Activated CD8-positive, alpha-beta memory T cell treated with anti-CD3 and anti-CD28 coated beads for 36 hours (primary cell): ENCODE measurements around the gene ANKRD31. TPM values are rescaled to one million over a fixed set of nuclear protein-coding genes. Genes with fewer than 3 reads are reported as not detected.
"Not testable (repeated sequence)": the region's sequence is repeated elsewhere in the genome, so short reads cannot be mapped to it uniquely, and the experiment has no call there.

ENCODE experiments used
- CTCF ChIA-PET: fragments of 350-600 bp; sonication (Branson Sonifier 250); formaldehyde crosslinking; loops from one replicate; lab custom pipeline; 2021; ENCODE audit warnings: antibody characterized with exemption; lab: Charles Lee
- POLR2A ChIA-PET: fragments of 350-600 bp; sonication (Branson Sonifier 250); formaldehyde crosslinking; loops from one replicate; lab custom pipeline; 2021; ENCODE audit warnings: antibody characterized with exemption; lab: Charles Lee
- total RNA-seq, 2 experiments: library from RNA; stranded (reverse); gene quantifications; one replicate each; pipeline ENCODE4 v1.2.3, GENCODE V29; 2021

Gene ANKRD31
- total RNA-seq, 2 experiments from 2014 or later: 0.50 to 0.65 TPM

DNA sequence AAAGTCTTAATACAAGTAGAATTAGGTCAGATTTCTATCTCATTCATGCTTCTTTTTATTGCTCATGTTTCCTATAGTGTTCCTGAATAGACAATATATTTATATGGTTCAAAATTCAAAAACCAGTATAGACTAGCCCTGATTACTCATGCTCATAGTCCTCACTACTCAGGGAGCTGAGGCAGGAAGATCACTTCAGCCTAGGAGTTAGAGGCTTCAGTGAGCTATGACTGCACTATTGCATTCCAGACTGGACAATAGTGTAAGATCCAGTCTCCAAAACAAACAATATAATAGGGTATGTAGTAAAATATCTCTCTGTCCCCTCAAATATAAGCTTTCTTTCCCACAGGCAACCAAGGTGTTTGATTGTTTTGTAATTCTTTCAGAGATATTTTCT lies 2.4 kb downstream of the ANKRD31 start:
- CTCF ChIA-PET: no interaction called here
- POLR2A ChIA-PET: no interaction called here

DNA sequence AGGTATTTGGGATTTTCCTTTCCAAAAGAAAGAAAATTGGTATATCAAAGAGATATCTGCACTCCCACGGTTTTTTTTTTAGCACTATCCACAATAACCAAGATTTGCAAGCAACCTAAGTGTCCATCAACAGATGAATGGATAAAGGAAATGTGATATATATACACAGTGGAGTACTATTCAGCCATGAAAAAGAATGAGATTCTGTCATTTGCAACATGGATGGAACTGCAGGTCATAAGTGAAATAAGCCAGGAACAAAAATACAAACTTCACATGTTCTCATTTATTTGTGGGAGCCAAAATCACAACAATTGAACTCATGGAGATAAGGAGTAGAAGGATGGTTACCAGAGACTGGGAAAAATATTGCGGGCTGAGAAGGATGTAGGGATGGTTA lies 9.8 kb downstream of the ANKRD31 start:
- ChIA-PET CTCF (no interaction called here), POLR2A (no interaction called here)

DNA sequence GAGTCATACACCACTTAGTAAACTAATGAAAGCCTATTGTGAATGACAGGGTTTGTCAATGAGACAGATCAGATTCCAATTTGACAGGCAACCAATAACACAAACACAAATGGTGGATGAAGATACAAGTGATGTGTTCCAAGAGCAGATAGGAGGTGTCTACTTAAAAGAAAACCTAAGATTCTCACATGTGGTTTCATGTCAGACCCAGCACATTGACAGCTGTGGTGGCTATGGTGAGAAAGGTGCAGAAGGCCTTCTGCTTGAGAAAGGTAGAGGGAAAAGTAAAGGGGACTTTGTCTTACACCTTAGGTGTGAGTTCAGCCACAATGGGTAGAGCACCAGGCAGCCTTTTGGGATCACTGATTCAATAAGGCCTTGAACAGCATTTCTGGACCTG lies 11.2 kb downstream of the ANKRD31 start:
- POLR2A ChIA-PET: no interaction called here
- CTCF ChIA-PET: no interaction called here

DNA sequence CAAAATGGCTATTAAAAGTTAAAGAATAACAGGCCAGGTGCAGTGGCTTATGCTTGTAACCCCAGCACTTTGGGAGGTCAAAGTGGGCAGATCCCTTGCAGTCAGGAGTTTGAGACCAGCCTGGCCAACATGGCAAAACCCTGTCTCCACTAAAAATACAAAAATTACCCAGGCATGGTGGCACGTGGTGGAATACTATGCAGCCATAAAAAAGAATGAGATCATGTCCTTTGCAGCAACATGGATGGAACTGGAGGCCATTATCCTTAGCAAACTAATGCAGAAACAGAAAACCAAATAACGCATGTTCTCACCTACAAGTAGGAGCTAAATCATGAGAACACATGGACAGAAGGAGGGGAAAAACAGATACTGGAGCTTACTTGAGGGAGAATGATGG lies 15.9 kb downstream of the ANKRD31 start:
- CTCF ChIA-PET, POLR2A ChIA-PET: not testable (repeated sequence)

DNA sequence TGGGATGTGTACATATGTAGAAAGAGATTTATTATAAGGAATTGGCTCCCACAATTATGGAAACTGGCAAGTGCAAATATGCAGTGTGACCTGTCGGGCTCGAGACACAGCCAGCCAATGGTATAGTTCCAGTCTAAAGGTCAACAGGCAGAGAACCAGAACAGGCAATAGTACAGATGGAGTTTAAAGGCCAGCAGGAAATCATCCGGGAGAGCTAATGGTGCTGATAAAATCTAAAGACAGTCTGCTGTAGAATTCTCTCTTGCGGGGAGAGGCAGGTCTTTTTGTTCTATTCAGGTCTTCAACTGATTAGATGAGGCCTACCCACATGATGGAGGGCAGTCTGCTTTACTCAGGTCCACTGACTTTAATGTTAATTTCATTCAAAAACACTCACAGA lies 21.8 kb downstream of the ANKRD31 start:
- ChIA-PET POLR2A (no interaction called here), CTCF (no interaction called here)

DNA sequence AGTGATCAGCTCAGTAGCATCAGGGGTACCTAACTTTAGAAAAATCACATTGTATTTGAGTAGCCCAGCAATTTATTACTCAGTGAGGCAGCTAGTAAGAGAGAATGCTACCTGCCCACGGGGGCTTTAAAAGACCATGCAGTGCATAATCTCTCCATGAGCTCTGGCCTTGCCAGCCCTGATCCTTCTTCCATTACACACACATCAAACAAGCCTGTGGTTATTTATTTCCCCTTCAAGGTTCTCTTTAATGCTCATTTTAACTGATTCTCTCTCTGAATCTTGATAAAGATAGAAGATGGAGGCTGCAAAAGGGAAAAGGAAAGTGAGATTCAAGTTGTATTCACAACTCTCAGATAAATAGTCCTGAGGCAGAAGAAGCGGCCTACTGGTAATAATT lies 22.3 kb downstream of the ANKRD31 start:
- CTCF ChIA-PET: interaction anchor here (0.6 kb wide), 1 partner anchor 16 kb away, joined by 3 read pairs; no protein-coding TSS in a partner anchor
- POLR2A ChIA-PET: no interaction called here

DNA sequence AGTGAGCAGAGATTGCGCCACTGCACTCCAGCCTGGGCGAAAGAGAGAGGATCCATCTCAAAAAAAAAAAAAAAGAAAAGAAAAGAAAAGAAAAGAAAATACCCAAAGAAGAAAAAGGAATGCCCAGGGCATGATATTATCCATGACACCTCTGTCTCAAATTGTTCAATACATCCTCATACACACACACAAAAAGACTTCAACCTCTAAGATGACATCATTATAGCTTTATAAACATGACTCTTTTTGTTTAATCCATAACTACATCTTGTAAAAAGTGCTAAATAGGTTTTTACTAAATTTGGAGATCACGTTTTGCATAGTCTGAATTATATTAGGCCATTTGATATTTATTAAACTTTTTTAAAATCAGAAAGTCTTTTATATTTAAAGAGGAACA lies 33.1 kb downstream of the ANKRD31 start:
- POLR2A ChIA-PET: no interaction called here
- CTCF ChIA-PET: no interaction called here

DNA sequence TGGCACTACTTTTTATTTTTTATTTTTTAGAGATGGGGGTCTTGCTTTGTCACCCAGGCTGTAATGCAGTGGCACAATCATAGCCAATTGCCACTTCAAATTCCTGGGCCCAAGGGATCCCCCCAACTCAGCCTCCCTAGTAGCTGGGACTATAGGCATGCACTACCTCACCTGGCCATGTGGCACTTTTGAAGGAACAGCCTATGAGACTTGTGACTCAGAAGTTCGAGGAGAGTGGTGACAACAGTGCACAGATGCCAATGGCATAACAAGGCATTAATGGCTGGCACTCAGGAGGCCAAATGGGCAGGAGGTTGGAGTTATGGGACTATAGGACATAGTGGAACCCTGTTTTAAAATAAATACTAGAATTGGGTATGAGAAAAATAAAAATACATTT lies 33.7 kb downstream of the ANKRD31 start:
- CTCF ChIA-PET: no interaction called here
- POLR2A ChIA-PET: no interaction called here

DNA sequence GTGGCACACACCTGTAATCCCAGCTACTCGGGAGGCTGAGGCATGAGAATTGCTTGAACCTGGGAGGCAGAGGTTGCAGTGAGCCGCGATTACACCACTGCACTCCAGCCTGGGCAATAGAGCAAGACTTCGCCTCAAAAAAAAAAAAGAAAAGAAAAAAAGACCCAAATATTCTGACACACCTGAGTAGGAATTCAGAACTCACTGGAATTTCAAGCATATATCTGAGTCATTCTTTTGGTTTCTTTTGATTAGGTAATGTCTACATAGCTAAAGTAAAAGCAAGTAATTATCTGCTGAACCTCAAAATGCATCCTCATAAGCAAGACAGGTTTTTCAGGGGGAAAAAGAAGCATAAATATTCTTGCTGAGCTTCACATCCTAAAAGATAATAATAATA lies 35.9 kb downstream of the ANKRD31 start:
- CTCF ChIA-PET: interaction anchor here (0.9 kb wide), 1 partner anchor 279 kb away, joined by 5 read pairs; no protein-coding TSS in a partner anchor

DNA sequence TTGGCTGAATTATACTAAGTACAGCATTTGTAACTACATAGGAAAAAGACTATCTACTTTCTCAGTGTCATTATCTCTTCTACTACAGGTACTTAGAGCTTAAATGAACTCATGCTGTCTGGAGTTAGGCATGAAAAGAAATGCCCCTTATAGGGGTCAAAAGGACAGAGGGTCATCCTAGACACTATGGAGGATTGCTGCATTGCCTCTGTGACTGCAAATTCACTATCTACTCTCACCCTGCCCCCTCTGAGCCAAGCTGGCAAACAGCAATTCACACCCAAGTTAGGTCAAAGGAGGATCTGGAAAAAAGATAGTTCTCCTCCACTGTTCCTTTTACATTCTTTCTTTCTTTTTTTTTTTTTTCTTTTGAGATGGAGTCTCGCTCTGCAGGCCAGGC lies 36.7 kb downstream of the ANKRD31 start:
- ChIA-PET POLR2A (no interaction called here), CTCF (interaction anchor here (0.9 kb wide), 1 partner anchor 279 kb away, joined by 5 read pairs; no protein-coding TSS in a partner anchor)

More for the DNA sequence above, 35.9 kb downstream of the ANKRD31 start:
- POLR2A ChIA-PET: no interaction called here

DNA sequence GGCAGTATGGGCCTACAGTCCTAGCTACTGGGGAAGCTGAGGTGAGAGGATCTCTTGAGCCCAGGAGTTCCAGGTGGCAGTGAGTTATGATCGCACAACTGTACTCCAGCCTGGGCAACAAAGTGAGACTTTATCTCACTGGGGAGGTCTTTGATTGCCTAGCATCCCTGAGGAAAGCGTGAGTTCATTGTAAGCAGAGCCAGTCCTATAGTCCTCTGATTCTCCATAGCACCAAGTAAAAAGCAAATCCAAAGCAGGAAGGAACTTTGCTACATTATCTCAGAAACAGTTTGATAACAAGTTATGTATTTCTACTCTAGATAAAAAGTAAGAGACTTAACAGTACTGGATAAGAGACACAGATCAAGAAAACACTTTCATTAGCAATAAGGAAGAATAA lies 37.6 kb downstream of the ANKRD31 start:
- POLR2A ChIA-PET: no interaction called here
- CTCF ChIA-PET: no interaction called here

DNA sequence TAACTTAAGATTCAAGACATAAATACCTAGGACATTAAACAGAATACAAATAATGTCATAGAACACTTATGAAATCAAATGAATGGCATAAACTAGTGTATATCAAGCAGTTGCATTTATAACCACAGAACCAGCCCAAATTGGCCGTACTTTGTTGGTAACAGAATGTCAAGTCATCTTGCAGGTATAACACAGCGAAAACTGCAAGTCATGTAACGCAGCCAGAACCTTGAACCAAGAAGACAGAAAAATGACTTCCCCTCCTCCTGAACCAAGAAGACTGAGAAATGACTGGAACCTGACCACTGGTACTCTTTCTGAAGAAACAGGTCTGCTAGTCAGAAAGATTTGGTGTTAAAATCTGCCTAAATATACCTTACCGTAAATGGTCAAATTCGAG lies 38.9 kb downstream of the ANKRD31 start:
- CTCF ChIA-PET: no interaction called here
- POLR2A ChIA-PET: no interaction called here

DNA sequence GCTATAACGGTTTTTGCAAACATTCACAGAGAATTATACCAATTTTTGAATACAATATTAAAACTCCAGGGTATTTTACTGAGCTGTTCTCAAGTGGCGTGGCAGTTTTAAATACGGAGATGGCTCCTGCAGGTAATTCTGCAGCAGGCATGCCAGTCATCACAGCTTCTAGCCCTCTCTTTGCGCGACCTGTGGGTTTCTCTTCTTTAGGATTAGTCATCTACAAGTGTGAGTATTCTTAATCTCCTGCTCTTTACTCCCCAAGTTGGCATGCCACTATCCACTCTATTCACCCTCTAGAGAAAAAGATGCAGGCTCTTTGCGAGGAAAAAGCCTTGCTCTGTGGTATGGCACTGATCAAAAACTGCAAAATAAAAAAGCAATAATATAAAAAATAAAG lies 43.9 kb downstream of the ANKRD31 start:
- CTCF ChIA-PET: no interaction called here
- POLR2A ChIA-PET: no interaction called here

DNA sequence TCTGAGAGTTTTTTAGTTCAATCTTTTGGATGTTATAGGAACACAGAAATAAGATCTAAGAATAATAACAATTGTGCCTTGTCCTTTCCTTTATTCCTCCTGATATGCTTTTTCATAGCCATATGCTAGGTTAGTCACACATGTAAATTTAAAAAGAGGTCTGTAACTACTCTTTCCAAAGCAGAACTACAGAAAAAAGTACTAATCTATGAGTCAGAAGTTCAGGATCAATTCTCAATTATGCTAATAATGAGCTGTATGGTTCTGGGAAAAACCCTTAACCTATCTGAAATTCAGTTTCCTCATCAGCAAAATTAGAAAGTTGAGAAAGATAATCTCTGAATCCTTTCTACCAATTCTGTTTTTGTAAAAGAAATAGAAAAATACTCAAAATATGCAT lies 44.4 kb downstream of the ANKRD31 start:
- ChIA-PET POLR2A (no interaction called here), CTCF (no interaction called here)

DNA sequence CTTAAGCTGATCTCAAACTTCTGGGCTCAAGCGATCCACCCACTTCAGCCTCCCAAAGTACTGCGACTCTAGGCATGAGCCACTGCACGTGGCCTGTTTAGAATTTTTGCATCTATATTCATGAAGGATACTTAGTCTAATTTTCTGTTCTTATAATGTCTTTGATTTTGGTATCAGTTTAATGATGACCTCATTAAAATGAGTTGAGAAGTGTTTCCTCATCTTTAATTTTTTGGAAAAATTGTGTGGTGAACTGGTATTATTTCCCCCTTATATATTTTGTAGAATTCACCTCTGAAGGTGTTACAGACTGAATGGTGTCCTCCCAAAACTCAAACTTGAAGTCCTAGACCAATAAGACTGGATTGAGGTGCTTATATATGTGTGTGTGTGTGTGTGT lies 46.5 kb downstream of the ANKRD31 start:
- CTCF ChIA-PET: no interaction called here
- POLR2A ChIA-PET: no interaction called here

DNA sequence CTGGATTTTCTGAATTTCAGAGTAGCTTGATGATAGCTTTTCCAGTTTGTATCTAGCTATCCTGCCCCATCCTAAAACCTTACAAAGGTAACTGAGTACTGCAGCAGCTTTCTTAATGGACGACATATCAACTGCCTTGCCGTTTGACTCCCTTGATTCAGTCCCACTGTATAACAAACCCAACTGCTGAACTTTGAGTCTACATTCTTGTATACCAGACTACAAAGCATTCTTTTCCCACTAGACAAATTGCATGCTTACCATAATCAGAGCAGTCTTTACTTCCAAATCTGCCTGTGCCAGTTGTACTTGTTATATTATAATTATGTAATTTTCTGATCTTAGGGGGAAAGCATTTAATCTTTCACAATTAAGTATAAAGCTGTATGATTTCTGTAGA lies 47.3 kb downstream of the ANKRD31 start:
- POLR2A ChIA-PET: no interaction called here
- CTCF ChIA-PET: no interaction called here

DNA sequence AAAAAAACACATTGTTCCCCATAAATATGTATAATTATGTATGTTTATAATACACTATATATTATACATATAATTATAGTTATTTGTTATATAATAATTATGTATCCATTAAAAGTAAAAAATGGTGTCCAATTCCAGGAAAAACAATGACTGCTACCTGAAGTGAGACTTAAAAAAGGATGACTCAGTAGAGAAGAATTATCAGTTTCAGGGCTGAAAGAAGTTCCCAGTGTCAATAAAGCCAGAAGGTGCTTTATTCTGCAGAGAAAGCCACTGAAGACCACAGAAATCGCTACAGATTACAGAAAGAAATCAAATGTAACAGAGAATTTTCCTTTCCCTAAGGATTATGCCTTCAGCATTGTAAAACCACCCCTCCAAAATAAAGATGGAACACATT lies 50.9 kb downstream of the ANKRD31 start:
- ChIA-PET CTCF (no interaction called here), POLR2A (no interaction called here)

DNA sequence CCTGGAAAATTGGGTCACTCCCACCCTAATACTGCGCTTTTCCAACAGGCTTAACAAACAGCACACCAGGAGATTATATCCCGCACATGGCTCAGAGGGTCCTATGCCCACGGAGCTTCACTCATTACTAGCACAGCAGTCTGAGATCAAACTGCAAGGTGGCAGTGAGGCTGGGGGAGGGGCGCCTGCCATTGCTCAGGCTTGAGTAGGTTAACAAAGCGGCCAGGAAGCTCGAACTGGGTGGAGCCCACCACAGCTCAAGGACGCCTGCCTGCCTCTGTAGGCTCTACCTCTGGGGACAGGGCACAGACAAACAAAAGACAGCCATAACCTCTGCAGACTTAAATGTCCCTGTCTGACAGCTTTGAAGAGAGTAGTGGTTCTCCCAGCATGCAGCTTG lies 60.7 kb downstream of the ANKRD31 start:
- CTCF ChIA-PET, POLR2A ChIA-PET: not testable (repeated sequence)

DNA sequence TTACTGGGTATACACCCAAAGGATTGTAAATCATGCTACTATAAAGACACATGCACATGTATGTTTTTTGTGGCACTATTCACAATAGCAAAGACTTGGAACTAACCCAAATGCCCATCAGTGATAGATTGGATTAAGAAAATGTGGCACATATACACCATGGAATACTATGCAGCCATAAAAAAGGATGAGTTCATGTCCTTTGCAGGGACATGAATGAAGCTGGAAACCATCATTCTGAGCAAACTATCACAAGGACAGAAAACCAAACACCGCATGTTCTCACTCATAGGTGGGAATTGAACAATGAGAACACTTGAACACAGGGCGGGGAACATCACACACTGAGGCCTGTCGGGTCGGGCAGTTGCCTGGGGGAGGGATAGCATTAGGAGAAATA lies 61.8 kb downstream of the ANKRD31 start:
- POLR2A ChIA-PET, CTCF ChIA-PET: not testable (repeated sequence)

DNA sequence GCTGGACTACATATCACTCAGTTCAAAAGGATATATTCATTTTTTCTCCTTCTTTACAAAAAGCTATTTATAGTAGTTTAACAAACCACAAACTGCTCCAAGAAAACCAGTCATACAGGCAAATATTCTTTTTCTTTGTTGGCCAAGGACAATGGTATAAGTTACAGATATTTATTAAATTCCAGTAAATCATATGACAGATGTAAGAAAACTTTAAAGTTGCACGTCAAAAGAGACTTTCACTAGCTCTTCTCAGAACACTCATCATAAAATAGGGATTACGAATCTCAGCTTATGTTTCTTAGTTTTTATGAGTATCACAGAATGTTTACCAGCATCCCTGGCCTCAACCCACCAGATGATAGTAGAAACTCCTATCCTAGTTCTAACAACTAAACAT lies 67.2 kb downstream of the ANKRD31 start:
- ChIA-PET POLR2A (no interaction called here), CTCF (no interaction called here)

DNA sequence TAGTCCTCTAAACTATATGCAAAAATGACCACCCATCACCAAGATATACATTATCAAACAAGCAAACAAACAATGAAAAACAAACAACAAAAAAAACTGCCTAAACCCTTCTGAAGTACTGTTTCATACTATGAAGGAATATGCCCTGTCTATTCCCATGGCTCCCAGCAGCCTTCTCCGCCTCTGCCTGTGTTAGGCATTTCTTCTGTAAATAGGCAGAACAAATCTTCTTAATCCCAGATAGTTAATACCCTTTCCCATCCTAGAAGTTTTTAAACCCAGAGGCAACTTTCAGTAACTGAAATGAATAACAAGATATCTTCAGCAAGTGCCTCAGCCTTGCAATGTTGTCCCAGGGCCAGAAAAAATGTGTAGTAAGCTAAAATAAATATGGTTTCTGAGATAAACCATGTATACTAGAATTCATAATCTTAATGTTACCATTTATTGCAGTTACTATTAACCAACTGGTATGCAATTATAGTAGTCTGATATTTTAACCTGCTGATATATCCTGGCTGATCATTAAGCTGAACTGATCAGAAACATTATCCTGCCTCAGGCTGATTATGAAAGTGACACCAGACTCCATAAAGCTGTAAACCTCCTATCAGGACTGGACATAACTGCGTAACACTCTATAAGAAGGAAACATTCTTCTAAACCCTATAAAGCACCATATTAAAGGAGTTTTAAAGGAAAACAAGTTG lies 68.5 kb downstream of the ANKRD31 start:
- ChIA-PET POLR2A (no interaction called here), CTCF (interaction anchor here (0.5 kb wide), 1 partner anchor 1226 kb away, joined by 4 read pairs; no protein-coding TSS in a partner anchor)

DNA sequence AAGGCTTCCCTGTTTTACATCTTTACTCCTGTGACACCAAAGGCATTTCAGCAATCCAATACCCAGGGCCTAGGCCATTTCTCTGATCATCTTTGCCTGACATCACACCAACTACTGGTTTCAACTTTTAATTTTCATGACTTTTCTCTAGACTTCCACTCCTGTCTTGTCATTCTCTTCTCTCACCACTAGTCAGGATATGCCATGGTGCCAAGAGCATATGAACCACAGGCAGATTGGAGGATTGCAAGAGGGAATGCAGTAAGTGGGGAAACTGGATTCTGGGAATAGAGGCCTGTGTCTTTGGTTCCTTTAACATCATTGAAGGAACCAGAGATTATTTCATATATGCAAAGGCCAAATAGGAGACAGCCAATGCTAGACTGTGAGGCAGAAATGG lies 69.3 kb downstream of the ANKRD31 start:
- CTCF ChIA-PET: no interaction called here
- POLR2A ChIA-PET: no interaction called here
